Mesodermal cell (in vitro differentiated cells): ENCODE data around the gene MSI2.

Experiments
- H3K27ac ChIP-seq: 2 replicates; pipeline ENCODE4 v1.7.0; 2013; ENCODE audit warnings: mild to moderate bottlenecking, low read depth, low read length, moderate library complexity; ENCODE audit not compliant: severe bottlenecking
- H3K36me3 ChIP-seq: 2 replicates; pipeline ENCODE4 v1.7.1; 2013; ENCODE audit warnings: mild to moderate bottlenecking, low read length, moderate library complexity; ENCODE audit not compliant: control insufficient read depth, insufficient read depth
- H3K4me1 ChIP-seq: one replicate; pipeline ENCODE4 v1.7.1; 2013; ENCODE audit warnings: mild to moderate bottlenecking, low read length; ENCODE audit not compliant: insufficient read depth, control insufficient read depth, poor library complexity, severe bottlenecking
- H3K4me3 ChIP-seq: 2 replicates; pipeline ENCODE4 v1.7.0; 2013; ENCODE audit warnings: low read length, control low read depth, mild to moderate bottlenecking; ENCODE audit not compliant: insufficient read depth, poor library complexity, severe bottlenecking; ENCODE audit errors: extremely low read depth
- H3K9me3 ChIP-seq: 2 replicates; pipeline ENCODE4 v1.7.1; 2013; ENCODE audit warnings: mild to moderate bottlenecking, low read length, moderate library complexity; ENCODE audit not compliant: control insufficient read depth
- WGBS, 2 experiments: methylation state at CpG; one replicate each; pipeline ENCODE4 v1.1.5; 2013; ENCODE audit warnings: missing lambda C conversion rate in 2 of 2; ENCODE audit not compliant: insufficient coverage in 2 of 2; 5-methylcytosine and 5-hydroxymethylcytosine counted together

MSI2 gene

DNA sequence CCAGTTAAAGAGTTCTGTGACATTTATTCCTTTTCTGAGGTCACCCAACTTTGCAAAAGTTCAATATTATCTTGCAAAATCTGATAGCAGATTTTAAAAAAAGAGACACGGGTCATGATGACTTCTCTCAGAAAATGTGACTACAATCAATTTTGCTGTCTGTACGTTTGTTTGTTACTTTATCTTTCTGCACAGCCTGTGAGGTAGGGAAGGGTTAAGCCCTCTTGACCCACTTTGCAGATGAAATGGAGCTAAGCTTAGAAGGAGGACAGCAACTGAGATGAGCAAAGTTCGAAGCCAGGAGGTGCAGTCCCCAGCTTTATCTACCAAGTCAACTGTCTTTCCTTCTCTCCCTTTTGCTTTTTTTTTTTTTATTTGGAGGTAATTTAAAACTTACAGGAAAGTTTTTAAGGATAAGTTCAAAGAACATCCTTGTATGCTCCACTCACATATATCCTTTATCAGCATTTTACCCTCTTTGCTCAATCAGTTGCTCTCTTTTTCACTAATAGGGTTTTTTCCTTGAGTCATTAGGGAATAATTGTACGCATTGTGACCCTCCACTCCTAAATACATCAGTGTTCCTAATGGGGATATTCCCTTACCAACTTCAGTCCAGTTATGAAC lies 86.8 kb downstream of the MSI2 start:
- H3K27ac ChIP-seq, result no peak overlapping the region
- no peaks in the 10 kb centered on the region for H3K9me3 ChIP-seq
- H3K4me1 ChIP-seq, result peaks cover 5% of the 10 kb centered on the region
- H3K36me3 ChIP-seq, result peaks cover 57% of the 10 kb centered on the region
- H3K4me3 ChIP-seq, result no peak overlapping the region
- 83 to 100% methylated on average over 1 to 3 of the region's 4 CpGs for WGBS, 2 experiments

DNA sequence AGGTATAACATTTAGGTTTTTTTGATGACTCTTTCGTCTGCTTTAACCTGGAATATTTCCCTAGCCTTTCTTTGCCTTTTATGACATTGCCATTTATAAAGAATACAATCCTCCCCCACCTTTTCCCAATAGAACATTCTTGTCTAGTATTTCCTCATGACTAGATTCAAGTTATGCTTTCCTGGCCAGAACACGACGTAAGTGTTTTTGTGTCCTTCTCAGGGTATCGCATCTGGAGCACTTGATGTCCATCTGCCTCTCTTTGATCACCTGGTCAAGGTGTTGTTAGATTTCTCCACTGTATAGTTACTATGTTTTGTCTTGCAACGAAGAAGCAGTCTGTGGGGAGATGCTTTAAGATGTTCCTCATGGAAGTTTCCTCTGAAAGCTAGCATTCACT lies 87.4 kb downstream of the MSI2 start:
- Histone ChIP-seq H3K4me3 (no peak overlapping the region), H3K4me1 (no peaks in the 10 kb centered on the region), H3K27ac (no peak overlapping the region), H3K9me3 (no peaks in the 10 kb centered on the region), H3K36me3 (peaks cover 59% of the 10 kb centered on the region)
- 98 to 100% methylated on average over 3 to 4 of the region's 5 CpGs for WGBS, 2 experiments

GRCh38 chr17:57344261-57344660 lies 87.9 kb downstream of the MSI2 start:
- no peaks in the 10 kb centered on the region for H3K4me1 ChIP-seq
- H3K4me3 ChIP-seq, result no peak overlapping the region
- H3K36me3 ChIP-seq, result peaks cover 60% of the 10 kb centered on the region
- H3K9me3 ChIP-seq, result no peaks in the 10 kb centered on the region
- 81 to 97% methylated on average over 3 of the region's 4 CpGs for WGBS, 2 experiments
- no peak overlapping the region for H3K27ac ChIP-seq

GRCh38 chr17:57349541-57350247 lies 93.4 kb downstream of the MSI2 start:
- H3K9me3 ChIP-seq, result peaks cover 4% of the 10 kb centered on the region
- H3K4me1 ChIP-seq, result no peaks in the 10 kb centered on the region
- H3K27ac ChIP-seq, result no peak overlapping the region
- no peak overlapping the region for H3K4me3 ChIP-seq
- H3K36me3 ChIP-seq, result peaks cover 80% of the 10 kb centered on the region
- WGBS, 2 experiments, result 100% methylated on average over 1 of the region's 3 CpGs; no CpG with 5 or more reads in 1 of the 2 experiments

DNA sequence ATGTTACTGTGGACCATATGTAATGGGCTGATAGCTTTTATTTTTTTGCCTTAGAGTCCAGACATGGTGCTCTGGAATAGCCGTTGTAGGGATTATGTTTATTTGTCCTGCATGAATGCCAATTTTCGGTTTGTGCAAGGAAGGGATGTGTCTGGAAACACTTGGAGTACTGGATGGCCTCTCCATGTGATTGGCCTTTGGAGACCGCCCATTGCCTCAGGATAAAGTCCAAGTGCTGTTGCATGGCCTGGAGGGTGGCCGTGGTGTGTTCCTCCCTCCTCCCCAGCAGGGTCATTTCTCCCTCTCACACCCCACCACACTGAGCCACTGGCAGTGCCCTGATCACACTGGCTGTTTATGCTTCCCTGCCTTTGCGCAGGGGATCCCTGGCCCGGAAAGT lies 93.9 kb downstream of the MSI2 start:
- 98 to 100% methylated on average over 5 to 6 of the region's 6 CpGs for WGBS, 2 experiments
- H3K27ac ChIP-seq, result no peak overlapping the region
- H3K4me3 ChIP-seq, result no peak overlapping the region
- H3K36me3 ChIP-seq, result peaks cover 80% of the 10 kb centered on the region
- no peaks in the 10 kb centered on the region for H3K4me1 ChIP-seq
- peaks cover 4% of the 10 kb centered on the region for H3K9me3 ChIP-seq

DNA sequence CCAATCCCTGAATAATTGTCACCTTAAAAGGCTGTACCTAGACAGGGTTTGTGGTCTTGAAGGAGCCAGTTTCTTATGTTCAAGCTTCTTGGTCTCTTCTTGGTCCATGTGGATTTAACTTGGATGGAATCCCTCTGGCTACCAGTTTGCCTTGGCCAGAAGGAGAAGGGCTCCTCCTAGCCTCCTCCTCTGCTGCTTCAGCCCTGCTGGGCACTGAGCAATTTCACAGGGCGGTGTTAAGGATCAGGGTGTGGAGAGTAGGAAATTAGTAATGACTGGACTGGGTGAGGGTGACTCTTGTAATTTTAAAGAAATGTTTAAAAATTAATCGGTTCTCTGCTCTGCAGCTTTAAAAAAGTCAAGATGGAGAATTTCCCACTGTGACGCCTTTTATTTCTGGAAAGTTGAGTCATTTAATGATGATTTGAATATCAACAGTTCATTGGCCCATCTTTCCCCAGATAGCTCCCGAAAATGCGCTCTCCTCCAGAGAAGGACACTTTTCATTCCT lies 96.4 kb downstream of the MSI2 start:
- Histone ChIP-seq H3K4me1 (peaks cover 9% of the 10 kb centered on the region), H3K36me3 (peaks cover 65% of the 10 kb centered on the region), H3K9me3 (peaks cover 4% of the 10 kb centered on the region), H3K27ac (no peak overlapping the region), H3K4me3 (no peak overlapping the region)
- WGBS, 2 experiments, result 96 to 100% methylated on average over 2 to 5 of the region's 5 CpGs

GRCh38 chr17:57354673-57355072 lies 98.3 kb downstream of the MSI2 start:
- 92 to 100% methylated on average over 2 of the region's 2 CpGs for WGBS, 2 experiments
- Histone ChIP-seq H3K9me3 (peaks cover 4% of the 10 kb centered on the region), H3K27ac (no peak overlapping the region), H3K4me1 (peaks cover 9% of the 10 kb centered on the region), H3K36me3 (peaks cover 46% of the 10 kb centered on the region), H3K4me3 (no peak overlapping the region)

DNA sequence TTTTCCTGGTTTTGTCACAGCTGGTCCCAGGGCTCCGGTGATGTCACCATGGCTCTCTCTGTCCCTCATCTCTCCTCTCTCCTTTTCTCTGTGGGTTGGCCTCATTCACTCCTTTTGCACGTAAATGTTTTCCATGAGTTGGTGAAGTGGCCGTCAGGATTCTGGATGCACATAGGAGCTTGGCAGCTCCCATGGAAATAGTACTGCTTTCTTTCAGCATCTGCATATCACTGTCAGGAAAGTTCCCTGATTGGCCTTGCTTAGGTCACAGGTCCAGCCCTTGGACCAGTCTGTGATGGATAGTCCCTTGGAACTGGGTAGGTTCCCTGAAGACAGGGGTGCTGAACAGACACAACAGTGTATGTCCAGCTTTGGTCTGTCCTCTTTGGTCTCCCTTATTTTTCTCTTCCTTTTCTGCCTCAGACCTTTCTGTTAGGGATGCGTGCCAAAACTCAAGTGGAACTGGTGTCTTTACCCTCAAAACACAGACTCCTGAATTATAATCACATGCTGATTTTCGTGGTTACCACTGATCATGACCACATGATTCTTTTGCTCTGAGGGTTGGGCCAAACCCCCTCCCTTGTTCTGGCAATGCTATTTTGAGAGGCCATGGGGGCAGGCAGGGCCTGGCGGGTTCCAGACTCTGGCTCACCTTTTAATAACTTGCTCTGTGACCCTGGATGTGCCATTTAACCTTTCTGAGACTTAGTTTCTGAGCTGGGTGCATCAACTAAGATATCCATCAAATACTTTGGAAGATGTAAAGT lies 99.0 kb downstream of the MSI2 start:
- Histone ChIP-seq H3K27ac (no peak overlapping the region), H3K4me1 (peaks cover 9% of the 10 kb centered on the region), H3K36me3 (peaks cover 42% of the 10 kb centered on the region), H3K9me3 (peaks cover 4% of the 10 kb centered on the region), H3K4me3 (no peak overlapping the region)
- 92 to 94% methylated on average over 5 to 6 of the region's 6 CpGs for WGBS, 2 experiments

DNA sequence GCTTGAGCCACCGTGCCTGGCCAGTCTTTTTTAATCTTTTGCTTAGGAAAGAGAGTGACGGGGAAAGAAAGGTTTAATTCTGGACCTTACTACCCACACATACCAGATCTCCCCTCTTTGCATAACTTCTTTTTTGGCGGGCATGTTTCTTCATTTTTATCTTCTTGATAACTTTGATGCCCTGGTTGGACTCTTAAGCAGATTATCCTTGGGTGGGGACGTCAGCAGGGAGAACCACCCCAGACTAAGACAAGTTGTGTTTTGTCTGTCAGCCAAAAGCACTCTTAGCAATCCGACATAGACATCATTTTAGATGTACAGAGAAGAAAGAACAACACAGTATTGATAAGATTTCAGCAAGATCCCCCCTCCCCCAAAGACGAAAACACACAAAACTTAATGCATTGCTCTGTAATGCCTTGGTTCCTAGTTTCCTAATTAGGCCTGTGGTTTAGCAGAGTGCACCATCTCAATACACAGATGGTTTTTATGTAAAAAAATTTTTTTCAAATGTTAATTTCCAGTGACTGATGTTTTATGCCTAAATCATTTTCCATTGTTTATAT lies 99.9 kb downstream of the MSI2 start:
- no peak overlapping the region for H3K27ac ChIP-seq
- 100% methylated on average over 1 to 2 of the region's 6 CpGs for WGBS, 2 experiments
- H3K4me3 ChIP-seq, result no peak overlapping the region
- H3K9me3 ChIP-seq, result peaks cover 4% of the 10 kb centered on the region
- peaks cover 9% of the 10 kb centered on the region for H3K4me1 ChIP-seq
- peaks cover 34% of the 10 kb centered on the region for H3K36me3 ChIP-seq

DNA sequence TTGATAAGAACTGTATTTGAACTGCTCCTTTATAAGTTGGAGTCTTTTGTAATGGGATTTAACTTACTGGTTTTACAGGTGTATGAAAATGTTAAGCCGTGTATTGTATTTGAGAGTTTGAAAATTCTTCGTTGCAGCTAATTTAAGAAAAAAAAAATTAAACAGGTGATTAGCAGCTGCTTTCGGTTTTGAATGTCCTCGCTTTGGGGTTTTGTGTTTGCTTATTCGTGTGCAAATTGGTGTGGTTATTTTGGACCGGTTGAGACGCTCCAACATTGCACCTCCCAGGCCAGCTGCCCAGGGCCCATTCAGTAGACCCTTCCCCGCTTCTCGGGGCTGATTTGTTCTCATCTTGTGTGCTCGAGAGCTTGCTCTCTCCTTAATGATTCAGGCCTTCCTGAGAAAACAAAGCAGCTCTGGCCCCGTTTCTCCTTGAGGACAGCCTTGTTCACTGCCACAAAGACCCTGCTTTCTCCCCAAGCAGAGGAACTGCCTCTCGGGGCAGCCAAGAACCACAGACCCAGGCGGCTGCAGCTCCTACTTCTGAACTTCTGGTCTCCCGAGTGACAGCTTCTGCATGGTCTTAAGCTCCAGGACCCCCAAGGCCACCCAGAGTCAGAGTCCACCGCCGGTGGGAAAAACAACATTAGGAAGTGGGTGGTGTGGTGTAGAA lies 100.5 kb downstream of the MSI2 start:
- Histone ChIP-seq H3K4me3 (no peak overlapping the region), H3K36me3 (peaks cover 28% of the 10 kb centered on the region), H3K4me1 (peaks cover 9% of the 10 kb centered on the region), H3K27ac (peak overlapping the region; percentile 54), H3K9me3 (peaks cover 4% of the 10 kb centered on the region)
- WGBS, 2 experiments, result 62 to 79% methylated on average over 12 to 14 of the region's 16 CpGs
